H1 (cell line): ENCODE data around the gene SERPINA6.

Experiments used
- CEBPB ChIP-seq: IDR thresholded peaks from 2 replicates; pipeline ENCODE4 v1.6.1; 2012; ENCODE audit warnings: low read depth, low read length
- CHD2 ChIP-seq: IDR thresholded peaks from 2 replicates; pipeline ENCODE4 v1.6.1; 2012; ENCODE audit warnings: low read length, improper control_type of control experiment
- EP300 ChIP-seq, 2 experiments: IDR thresholded peaks; 1 replicate in 1 of 2; 2 replicates in 1 of 2; pipeline ENCODE4 v1.6.1; 2011 to 2012; ENCODE audit warnings: low read depth in 2 of 2, low read length in 2 of 2, mild to moderate bottlenecking in 2 of 2, borderline replicate concordance in 1 of 2, inconsistent platforms in 1 of 2, moderate library complexity in 1 of 2
- EZH2 ChIP-seq: fragments of 200-600 bp; sonication (generic); IDR thresholded peaks from 2 replicates; pipeline ENCODE4 v1.7.1; 2012; ENCODE audit warnings: low read depth, mild to moderate bottlenecking, moderate library complexity, low read length, inconsistent platforms; ENCODE audit not compliant: severe bottlenecking
- GTF2F1 ChIP-seq: IDR thresholded peaks from 2 replicates; pipeline ENCODE4 v1.6.1; 2012; ENCODE audit warnings: low read depth, low read length, improper control_type of control experiment, borderline replicate concordance
- MAFK ChIP-seq: IDR thresholded peaks from 2 replicates; pipeline ENCODE4 v1.6.1; 2012; ENCODE audit warnings: low read depth, mild to moderate bottlenecking, improper control_type of control experiment, low read length
- MAX ChIP-seq: IDR thresholded peaks from 2 replicates; pipeline ENCODE4 v1.6.1; 2012; ENCODE audit warnings: inconsistent platforms
- POLR2A ChIP-seq, 2 experiments: IDR thresholded peaks; 1 replicate in 1 of 2; 2 replicates in 1 of 2; pipeline ENCODE4 v1.6.1; 2011; ENCODE audit warnings: low read depth in 2 of 2, low read length in 2 of 2, mild to moderate bottlenecking in 2 of 2; ENCODE audit errors: control extremely low read depth in 1 of 2
- POLR2AphosphoS5 ChIP-seq: IDR thresholded peaks from 2 replicates; pipeline ENCODE4 v1.6.1; 2011; ENCODE audit warnings: low read depth, low read length
- RNF2 ChIP-seq: fragments of 200-900, 300-1000 bp; sonication (generic); IDR thresholded peaks from 2 replicates; pipeline ENCODE4 v1.7.1; 2016; ENCODE audit warnings: borderline replicate concordance, low read depth, mild to moderate bottlenecking, antibody characterized with exemption, low read length; ENCODE audit not compliant: poor library complexity, severe bottlenecking; ENCODE audit errors: missing control alignments
- SP1 ChIP-seq: IDR thresholded peaks from 2 replicates; pipeline ENCODE4 v1.6.1; 2011; ENCODE audit warnings: low read depth, low read length
- TBP ChIP-seq: IDR thresholded peaks from 2 replicates; pipeline ENCODE4 v1.6.1; 2011; ENCODE audit warnings: low read depth, low read length, improper control_type of control experiment
- TF ChIP-seq, protein P1 (sequence below), 3 experiments: IDR thresholded peaks; 1 replicate in 2 of 3; 2 replicates in 1 of 3; pipeline versions ENCODE4 v1.5.1 to v1.6.1; 2011; ENCODE audit warnings: low read length in 3 of 3, mild to moderate bottlenecking in 3 of 3, inconsistent platforms in 2 of 3, low read depth in 1 of 3, moderate library complexity in 1 of 3; ENCODE audit not compliant: insufficient read depth in 1 of 3; ENCODE audit errors: control extremely low read depth in 1 of 3

GRCh38 chr14:94357166-94357565, 34.0 kb upstream of the SERPINA6 start:
- TF ChIP-seq, protein P1, sequence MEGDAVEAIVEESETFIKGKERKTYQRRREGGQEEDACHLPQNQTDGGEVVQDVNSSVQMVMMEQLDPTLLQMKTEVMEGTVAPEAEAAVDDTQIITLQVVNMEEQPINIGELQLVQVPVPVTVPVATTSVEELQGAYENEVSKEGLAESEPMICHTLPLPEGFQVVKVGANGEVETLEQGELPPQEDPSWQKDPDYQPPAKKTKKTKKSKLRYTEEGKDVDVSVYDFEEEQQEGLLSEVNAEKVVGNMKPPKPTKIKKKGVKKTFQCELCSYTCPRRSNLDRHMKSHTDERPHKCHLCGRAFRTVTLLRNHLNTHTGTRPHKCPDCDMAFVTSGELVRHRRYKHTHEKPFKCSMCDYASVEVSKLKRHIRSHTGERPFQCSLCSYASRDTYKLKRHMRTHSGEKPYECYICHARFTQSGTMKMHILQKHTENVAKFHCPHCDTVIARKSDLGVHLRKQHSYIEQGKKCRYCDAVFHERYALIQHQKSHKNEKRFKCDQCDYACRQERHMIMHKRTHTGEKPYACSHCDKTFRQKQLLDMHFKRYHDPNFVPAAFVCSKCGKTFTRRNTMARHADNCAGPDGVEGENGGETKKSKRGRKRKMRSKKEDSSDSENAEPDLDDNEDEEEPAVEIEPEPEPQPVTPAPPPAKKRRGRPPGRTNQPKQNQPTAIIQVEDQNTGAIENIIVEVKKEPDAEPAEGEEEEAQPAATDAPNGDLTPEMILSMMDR (IDR thresholded peaks at IDR 0.05; ENCODE audit: control extremely low read depth in 1 of 3, insufficient read depth in 1 of 3, low read depth in 1 of 3, low read length in 3 of 3): no peak
- TF ChIP-seq CHD2: no peak
- TF ChIP-seq MAFK: no peak
- TF ChIP-seq SP1: no peak
- no peak for TF ChIP-seq GTF2F1
- TF ChIP-seq EP300 (IDR thresholded peaks at IDR 0.05; ENCODE audit: borderline replicate concordance in 1 of 2, low read depth in 2 of 2, low read length in 2 of 2): no peak
- TF ChIP-seq TBP: no peak
- TF ChIP-seq POLR2A (IDR thresholded peaks at IDR 0.05; ENCODE audit: control extremely low read depth in 1 of 2, low read depth in 2 of 2, low read length in 2 of 2): no peak
- no peak for TF ChIP-seq EZH2
- no peak for TF ChIP-seq MAX
- no peak for TF ChIP-seq CEBPB
- TF ChIP-seq RNF2: no peak
- no peak for TF ChIP-seq POLR2AphosphoS5
